SU-DHL-6 (cell line): ENCODE results near the gene CINP.

ENCODE experiments used
- EZH2phosphoT487 ChIP-seq: fragments of 200-600 bp; sonication (generic), shearing (Covaris generic); conservative IDR thresholded peaks from 2 replicates; pipeline ENCODE4 v1.6.1; 2018; ENCODE audit warnings: mild to moderate bottlenecking, antibody characterized with exemption, low read length, moderate library complexity, mixed read lengths
- TF ChIP-seq, protein P1 (sequence below): fragments of 200-600 bp; sonication (generic); IDR thresholded peaks from one replicate; pipeline ENCODE4 v1.5.1; 2017; ENCODE audit warnings: antibody characterized with exemption, mild to moderate bottlenecking, low read length, moderate library complexity; ENCODE audit not compliant: insufficient read depth, poor library complexity, severe bottlenecking

DNA sequence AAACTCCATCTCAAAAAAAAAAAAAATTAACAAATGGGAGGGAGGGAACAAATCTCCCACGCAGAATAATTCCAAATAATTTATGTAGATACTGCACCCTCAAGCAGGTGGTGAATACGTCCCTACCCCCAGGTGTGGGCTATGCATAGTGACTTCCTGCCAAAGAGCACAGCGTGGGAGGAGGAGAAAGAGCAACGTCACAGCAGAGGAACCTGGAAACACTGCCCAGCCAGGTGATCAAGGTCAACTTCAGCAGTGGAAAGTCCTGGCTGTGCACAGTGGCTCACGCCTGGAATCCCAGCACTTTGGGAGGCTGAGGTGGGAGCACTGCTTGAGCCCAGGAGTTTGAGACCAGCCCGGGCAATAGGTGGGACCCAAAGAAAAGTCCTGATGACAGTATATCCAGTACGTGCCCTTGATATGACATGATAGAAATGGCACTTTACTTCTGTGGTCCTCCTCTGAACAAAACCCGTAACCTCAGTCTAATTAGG is 9.5 kb downstream of the CINP start:
- TF ChIP-seq, protein P1, sequence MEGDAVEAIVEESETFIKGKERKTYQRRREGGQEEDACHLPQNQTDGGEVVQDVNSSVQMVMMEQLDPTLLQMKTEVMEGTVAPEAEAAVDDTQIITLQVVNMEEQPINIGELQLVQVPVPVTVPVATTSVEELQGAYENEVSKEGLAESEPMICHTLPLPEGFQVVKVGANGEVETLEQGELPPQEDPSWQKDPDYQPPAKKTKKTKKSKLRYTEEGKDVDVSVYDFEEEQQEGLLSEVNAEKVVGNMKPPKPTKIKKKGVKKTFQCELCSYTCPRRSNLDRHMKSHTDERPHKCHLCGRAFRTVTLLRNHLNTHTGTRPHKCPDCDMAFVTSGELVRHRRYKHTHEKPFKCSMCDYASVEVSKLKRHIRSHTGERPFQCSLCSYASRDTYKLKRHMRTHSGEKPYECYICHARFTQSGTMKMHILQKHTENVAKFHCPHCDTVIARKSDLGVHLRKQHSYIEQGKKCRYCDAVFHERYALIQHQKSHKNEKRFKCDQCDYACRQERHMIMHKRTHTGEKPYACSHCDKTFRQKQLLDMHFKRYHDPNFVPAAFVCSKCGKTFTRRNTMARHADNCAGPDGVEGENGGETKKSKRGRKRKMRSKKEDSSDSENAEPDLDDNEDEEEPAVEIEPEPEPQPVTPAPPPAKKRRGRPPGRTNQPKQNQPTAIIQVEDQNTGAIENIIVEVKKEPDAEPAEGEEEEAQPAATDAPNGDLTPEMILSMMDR = no peak
- no peak for TF ChIP-seq EZH2phosphoT487
